Measurements from ENCODE around the gene FRMD8. TPM values are rescaled to one million over a fixed set of nuclear protein-coding genes. Genes with fewer than 3 reads are reported as not detected.
"Not testable (repeated sequence)": the region's sequence is repeated elsewhere in the genome, so short reads cannot be mapped to it uniquely, and the experiment has no call there.

Gene FRMD8
- total and polyA plus RNA-seq, 2 experiments from 2014 or later, result 32.6 to 64.6 TPM

DNA sequence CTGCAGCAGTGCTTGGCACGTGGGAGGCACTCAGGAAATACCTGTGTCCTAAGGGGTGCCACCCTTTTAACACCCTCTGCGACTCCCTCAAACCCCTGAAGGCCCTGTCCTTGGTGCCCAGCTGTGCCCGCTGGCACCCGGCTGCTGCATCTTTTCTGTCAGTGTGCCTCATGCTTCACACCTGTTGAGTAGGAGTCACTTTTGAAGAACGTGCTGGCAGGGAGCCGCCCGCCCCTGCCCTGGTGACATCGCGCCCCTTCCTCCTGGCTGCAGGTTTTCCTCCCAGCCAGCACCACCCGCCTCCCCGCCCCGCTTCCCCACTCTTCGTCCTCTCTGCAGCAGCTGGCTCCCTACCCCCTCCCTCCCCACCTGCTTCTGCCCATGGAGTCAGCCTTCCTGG is 17.8 kb downstream of the FRMD8 start:
- no peaks in the 10 kb centered on the region for H3K4me1 ChIP-seq (ENCODE audit: low read depth)
- no peak for DNase-seq (ENCODE audit: low read depth in 1 of 2, low spot score in 1 of 2)
- TF ChIP-seq CTCF (IDR thresholded peaks at IDR 0.05; ENCODE audit: low read depth, low read length), result no peak
- peaks cover 10% of the 10 kb centered on the region for H3K36me3 ChIP-seq
- H3K4me3 ChIP-seq, result no peak overlapping the region
- H3K27me3 ChIP-seq, result no peaks in the 10 kb centered on the region
- H3K27ac ChIP-seq, result no peak overlapping the region
- H3K9me3 ChIP-seq (ENCODE audit: low read depth), result no peaks in the 10 kb centered on the region

DNA sequence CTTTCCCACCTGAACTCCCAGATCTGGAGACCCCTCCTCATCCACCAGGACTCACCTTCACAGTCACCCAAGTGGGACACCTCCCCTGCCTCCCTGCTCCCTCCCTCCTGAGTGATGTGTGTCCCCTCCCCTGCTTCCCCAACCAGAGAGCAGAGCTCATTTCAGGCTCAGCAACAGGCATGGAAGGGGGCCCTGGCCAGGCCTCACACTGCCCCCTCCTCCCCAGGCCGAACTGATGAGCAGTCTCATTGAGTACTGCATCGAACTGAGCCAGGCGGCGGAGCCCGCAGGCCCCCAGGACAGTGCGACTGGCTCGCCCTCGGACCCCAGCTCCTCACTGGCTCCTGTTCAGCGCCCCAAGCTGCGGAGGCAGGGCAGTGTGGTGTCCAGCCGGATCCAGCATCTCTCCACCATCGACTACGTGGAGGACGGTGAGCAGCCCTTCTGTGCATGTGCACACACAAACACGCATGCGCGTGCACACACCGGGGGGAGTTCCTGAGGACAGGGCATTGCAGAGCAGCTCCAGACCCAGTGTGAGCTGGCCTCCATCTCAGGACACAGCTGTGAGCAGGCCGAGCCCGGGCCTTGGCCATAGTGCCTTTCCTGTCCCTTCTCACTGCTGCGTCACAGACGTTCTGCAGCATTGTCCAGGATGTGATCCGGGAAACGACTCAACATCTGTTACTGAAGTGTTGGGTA is 18.4 kb downstream of the FRMD8 start:
- TF ChIP-seq CTCF (IDR thresholded peaks at IDR 0.05; ENCODE audit: low read depth, low read length), result no peak
- no peak overlapping the region for H3K4me3 ChIP-seq
- H3K27ac ChIP-seq, result no peak overlapping the region
- no peaks in the 10 kb centered on the region for H3K4me1 ChIP-seq (ENCODE audit: low read depth)
- no peak for DNase-seq (ENCODE audit: low read depth in 1 of 2, low spot score in 1 of 2)
- no peaks in the 10 kb centered on the region for H3K27me3 ChIP-seq
- no peaks in the 10 kb centered on the region for H3K9me3 ChIP-seq (ENCODE audit: low read depth)
- peaks cover 10% of the 10 kb centered on the region for H3K36me3 ChIP-seq

- Histone ChIP-seq H3K36me3 (peaks cover 5% of the 10 kb centered on the region), H3K9me3 (ENCODE audit: low read depth) (no peaks in the 10 kb centered on the region), H3K27ac (no peak overlapping the region), H3K4me1 (ENCODE audit: low read depth) (no peaks in the 10 kb centered on the region), H3K4me3 (no peak overlapping the region), H3K27me3 (no peaks in the 10 kb centered on the region)
- no peak for DNase-seq (ENCODE audit: low read depth in 1 of 2, low spot score in 1 of 2)
- no peak for TF ChIP-seq CTCF (IDR thresholded peaks at IDR 0.05; ENCODE audit: low read depth, low read length)
These were observed 24.7 kb downstream of the FRMD8 start for GRCh38 chr11:65410936-65411680.

- H3K4me1 ChIP-seq (ENCODE audit: low read depth), result peaks cover 3% of the 10 kb centered on the region
- H3K9me3 ChIP-seq (ENCODE audit: low read depth), result no peaks in the 10 kb centered on the region
- H3K4me3 ChIP-seq, result no peak overlapping the region
- TF ChIP-seq CTCF (IDR thresholded peaks at IDR 0.05; ENCODE audit: low read depth, low read length), result no peak
- peaks cover 5% of the 10 kb centered on the region for H3K36me3 ChIP-seq
- no peak overlapping the region for H3K27ac ChIP-seq
- no peak for DNase-seq (ENCODE audit: low read depth in 1 of 2, low spot score in 1 of 2)
- no peaks in the 10 kb centered on the region for H3K27me3 ChIP-seq
These were observed 25.2 kb downstream of the FRMD8 start for GRCh38 chr11:65411681-65412070.

DNA sequence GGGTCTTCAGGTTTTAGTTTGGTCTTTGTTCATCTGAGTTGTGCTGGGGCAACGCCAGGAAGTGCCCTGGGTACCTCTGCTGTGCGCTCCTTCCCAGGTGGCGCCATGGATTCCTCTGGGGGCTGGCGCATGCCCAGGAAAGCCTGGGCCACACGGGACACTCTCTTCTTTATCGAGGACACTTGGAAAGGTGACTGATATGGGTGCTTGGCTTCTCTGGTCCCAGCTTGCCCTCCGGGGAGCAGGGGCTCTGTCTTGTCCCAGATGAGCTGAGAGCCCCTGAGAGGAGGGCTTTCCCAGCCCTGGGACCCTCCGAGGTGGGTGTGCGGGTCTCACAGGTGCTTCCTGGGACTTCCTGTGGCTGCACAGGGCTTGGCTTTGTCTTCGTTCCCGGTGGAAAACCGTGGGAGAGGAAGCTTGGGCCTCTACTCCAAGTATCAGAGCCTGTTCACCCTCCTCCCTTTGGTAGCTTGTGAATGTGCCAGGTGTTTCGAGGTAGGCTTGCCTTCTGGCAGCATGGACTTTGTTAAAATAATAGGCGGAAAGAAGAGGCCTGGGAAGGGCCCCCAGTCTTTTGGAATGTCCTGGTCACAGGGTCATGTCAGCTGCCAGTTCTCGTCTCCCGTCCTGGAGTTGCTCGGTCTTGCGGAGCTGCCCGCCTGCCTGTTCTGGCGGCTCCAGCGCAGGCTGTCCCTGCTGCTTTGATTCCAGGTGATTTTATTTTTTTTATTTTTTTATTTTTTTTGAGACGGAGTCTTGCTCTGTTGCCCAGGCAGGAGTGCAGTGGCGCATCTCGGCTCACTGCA is 26.0 kb downstream of the FRMD8 start:
- Histone ChIP-seq H3K36me3 (peaks cover 5% of the 10 kb centered on the region), H3K27ac (no peak overlapping the region), H3K27me3 (no peaks in the 10 kb centered on the region), H3K4me3 (no peak overlapping the region), H3K9me3 (ENCODE audit: low read depth) (no peaks in the 10 kb centered on the region), H3K4me1 (ENCODE audit: low read depth) (peaks cover 11% of the 10 kb centered on the region)
- TF ChIP-seq CTCF (IDR thresholded peaks at IDR 0.05; ENCODE audit: low read depth, low read length), result no peak
- DNase-seq (ENCODE audit: low read depth in 1 of 2, low spot score in 1 of 2), result no peak

- H3K36me3 ChIP-seq; H3K27me3 ChIP-seq; H3K9me3 ChIP-seq (ENCODE audit: low read depth); H3K4me3 ChIP-seq; DNase-seq (ENCODE audit: low read depth in 1 of 2, low spot score in 1 of 2); H3K27ac ChIP-seq: not testable (repeated sequence)
- H3K4me1 ChIP-seq (ENCODE audit: low read depth), result peaks cover 17% of the 10 kb centered on the region
These were observed 26.7 kb downstream of the FRMD8 start for GRCh38 chr11:65413077-65413664.

Measured in cardiac muscle cell (in vitro differentiated cells and primary cell).